H1 (cell line): Measurements from ENCODE around the gene BTBD9.

Source experiments
- CEBPB ChIP-seq: IDR thresholded peaks from 2 replicates; pipeline ENCODE4 v1.6.1; 2012; ENCODE audit warnings: low read depth, low read length
- CHD2 ChIP-seq: IDR thresholded peaks from 2 replicates; pipeline ENCODE4 v1.6.1; 2012; ENCODE audit warnings: low read length, improper control_type of control experiment
- CTCF ChIP-seq, 3 experiments: IDR thresholded peaks; 1 replicate in 2 of 3; 2 replicates in 1 of 3; pipeline versions ENCODE4 v1.5.1 to v1.6.1; 2011; ENCODE audit warnings: low read length in 3 of 3, mild to moderate bottlenecking in 3 of 3, inconsistent platforms in 2 of 3, low read depth in 1 of 3, moderate library complexity in 1 of 3; ENCODE audit not compliant: insufficient read depth in 1 of 3; ENCODE audit errors: control extremely low read depth in 1 of 3
- EZH2 ChIP-seq: fragments of 200-600 bp; sonication (generic); IDR thresholded peaks from 2 replicates; pipeline ENCODE4 v1.7.1; 2012; ENCODE audit warnings: low read depth, mild to moderate bottlenecking, moderate library complexity, low read length, inconsistent platforms; ENCODE audit not compliant: severe bottlenecking
- FOSL1 ChIP-seq: IDR thresholded peaks from 2 replicates; pipeline ENCODE4 v1.6.1; 2011; ENCODE audit warnings: mild to moderate bottlenecking, low read depth, low read length, moderate library complexity; ENCODE audit not compliant: insufficient read depth
- GABPA ChIP-seq: IDR thresholded peaks from 2 replicates; pipeline ENCODE4 v1.6.1; 2011; ENCODE audit warnings: mild to moderate bottlenecking, low read length, moderate library complexity, borderline replicate concordance; ENCODE audit not compliant: insufficient read depth
- JUND ChIP-seq: IDR thresholded peaks from 2 replicates; pipeline ENCODE4 v1.6.1; 2011; ENCODE audit warnings: mild to moderate bottlenecking, improper control_type of control experiment, low read length
- KDM5A ChIP-seq: fragments of 200-600 bp; IDR thresholded peaks from 2 replicates; pipeline ENCODE4 v1.7.1; 2012; ENCODE audit warnings: mild to moderate bottlenecking, low read length, inconsistent platforms, mixed read lengths
- MAX ChIP-seq: IDR thresholded peaks from 2 replicates; pipeline ENCODE4 v1.6.1; 2012; ENCODE audit warnings: inconsistent platforms
- POLR2A ChIP-seq, 2 experiments: IDR thresholded peaks; 1 replicate in 1 of 2; 2 replicates in 1 of 2; pipeline ENCODE4 v1.6.1; 2011; ENCODE audit warnings: low read depth in 2 of 2, low read length in 2 of 2, mild to moderate bottlenecking in 2 of 2; ENCODE audit errors: control extremely low read depth in 1 of 2
- POLR2AphosphoS5 ChIP-seq: IDR thresholded peaks from 2 replicates; pipeline ENCODE4 v1.6.1; 2011; ENCODE audit warnings: low read depth, low read length
- SP1 ChIP-seq: IDR thresholded peaks from 2 replicates; pipeline ENCODE4 v1.6.1; 2011; ENCODE audit warnings: low read depth, low read length
- TCF12 ChIP-seq: IDR thresholded peaks from 2 replicates; pipeline ENCODE4 v1.6.1; 2011; ENCODE audit warnings: low read depth, mild to moderate bottlenecking, low read length

GRCh38 chr6:38499529-38500096, 140.1 kb downstream of the BTBD9 start:
- TF ChIP-seq SP1 (no peak), CTCF (IDR thresholded peaks at IDR 0.05; ENCODE audit: control extremely low read depth in 1 of 3, insufficient read depth in 1 of 3, low read depth in 1 of 3, low read length in 3 of 3) (no peak), GABPA (no peak), JUND (no peak), TCF12 (no peak), EZH2 (no peak), CHD2 (no peak), MAX (no peak), FOSL1 (no peak), POLR2A (IDR thresholded peaks at IDR 0.05; ENCODE audit: control extremely low read depth in 1 of 2, low read depth in 2 of 2, low read length in 2 of 2) (no peak), CEBPB (no peak), KDM5A (no peak), POLR2AphosphoS5 (no peak)
